ENCODE measurements around the gene TNC. TPM values are rescaled to one million over a fixed set of nuclear protein-coding genes. Genes with fewer than 3 reads are reported as not detected.

TNC gene
- total RNA-seq, 1 donor from 2014 or later, result 52.9 TPM

GRCh38 chr9:115004545-115004944 lies 113.4 kb downstream of the TNC start:
- intact Hi-C loops (cut with DNase I), result no loop called here
- no peaks in the 10 kb centered on the region for H3K4me1 ChIP-seq
- DNase-seq, result no peak
- TF ChIP-seq CTCF (IDR thresholded peaks at IDR 0.05), result no peak
- no peak for ATAC-seq
- H3K27me3 ChIP-seq, result no peaks in the 10 kb centered on the region
- no peaks in the 10 kb centered on the region for H3K36me3 ChIP-seq
- no peak overlapping the region for H3K4me3 ChIP-seq
- no peak overlapping the region for H3K27ac ChIP-seq
- H3K9me3 ChIP-seq, result no peaks in the 10 kb centered on the region

- no peaks in the 10 kb centered on the region for H3K27me3 ChIP-seq
- no peaks in the 10 kb centered on the region for H3K4me1 ChIP-seq
- ATAC-seq, result no peak
- DNase-seq, result no peak
- H3K9me3 ChIP-seq, result no peaks in the 10 kb centered on the region
- no peak for TF ChIP-seq CTCF (IDR thresholded peaks at IDR 0.05)
- no peak overlapping the region for H3K4me3 ChIP-seq
- no peak overlapping the region for H3K27ac ChIP-seq
- intact Hi-C loops (cut with DNase I), result no loop called here
- H3K36me3 ChIP-seq, result no peaks in the 10 kb centered on the region
Observed at GRCh38 chr9:115002371-115003120, 115.4 kb downstream of the TNC start.

- no peak overlapping the region for H3K27ac ChIP-seq
- H3K9me3 ChIP-seq, result no peaks in the 10 kb centered on the region
- no peaks in the 10 kb centered on the region for H3K36me3 ChIP-seq
- DNase-seq, result no peak
- intact Hi-C loops (cut with DNase I), result no loop called here
- ATAC-seq, result no peak
- H3K27me3 ChIP-seq, result no peaks in the 10 kb centered on the region
- no peaks in the 10 kb centered on the region for H3K4me1 ChIP-seq
- no peak overlapping the region for H3K4me3 ChIP-seq
- TF ChIP-seq CTCF (IDR thresholded peaks at IDR 0.05), result no peak
Observed at GRCh38 chr9:115000217-115000639, 117.7 kb downstream of the TNC start.

- intact Hi-C loops (cut with DNase I), result no loop called here
- no peak for TF ChIP-seq CTCF (IDR thresholded peaks at IDR 0.05)
- H3K36me3 ChIP-seq, result no peaks in the 10 kb centered on the region
- ATAC-seq (no peak), DNase-seq (no peak)
- no peak overlapping the region for H3K4me3 ChIP-seq
- no peaks in the 10 kb centered on the region for H3K9me3 ChIP-seq
- no peaks in the 10 kb centered on the region for H3K27me3 ChIP-seq
- no peak overlapping the region for H3K27ac ChIP-seq
- no peaks in the 10 kb centered on the region for H3K4me1 ChIP-seq
Observed at GRCh38 chr9:114998326-114998725, 119.6 kb downstream of the TNC start.

GRCh38 chr9:114995681-114996221 lies 122.2 kb downstream of the TNC start:
- TF ChIP-seq CTCF (IDR thresholded peaks at IDR 0.05), result no peak
- ATAC-seq (peak; percentile 96), DNase-seq (peak; percentile 78)
- Histone ChIP-seq H3K36me3 (no peaks in the 10 kb centered on the region), H3K27ac (peak overlapping the region; percentile 47), H3K4me1 (no peaks in the 10 kb centered on the region), H3K9me3 (no peaks in the 10 kb centered on the region), H3K27me3 (no peaks in the 10 kb centered on the region), H3K4me3 (no peak overlapping the region)
- intact Hi-C loops (cut with DNase I), result no loop called here

Data from upper lobe of right lung (tissue), 1 donor.